Panc1 (cell line): ENCODE results near the gene TUBA4A. TPM values are rescaled to one million over a fixed set of nuclear protein-coding genes. Genes with fewer than 3 reads are reported as not detected.

Experiments used
- ATAC-seq: fragments of 200-7000 bp; cut with Tn5 transposase; 2 replicates; pipeline ENCODE4 v1.9.1; 2020; ENCODE audit warnings: mild to moderate bottlenecking, moderate library complexity
- BruUV-seq: library from RNA; stranded (reverse); fragments of 400-500 nt; replicated peaks from 2 replicates; lab custom pipeline; 2021; lab: Mats Ljungman, UMichigan
- CTCF ChIA-PET: fragments of 300-600 bp; sonication (Branson Sonifier 250); formaldehyde crosslinking; loops from one replicate; lab custom pipeline; 2022; ENCODE audit warnings: antibody characterized with exemption; lab: Charles Lee
- POLR2A ChIA-PET: fragments of 300-600 bp; sonication (Branson Sonifier 250); formaldehyde crosslinking; loops from one replicate; lab custom pipeline; 2022; ENCODE audit warnings: antibody characterized with exemption; lab: Charles Lee
- DNase-seq: peaks from one replicate; pipeline ENCODE4 v3.0.0-alpha.2; 2010; ENCODE audit warnings: low read depth, low spot score
- H3K27ac ChIP-seq: 2 replicates; pipeline ENCODE4 v1.5.1; 2011; ENCODE audit warnings: mild to moderate bottlenecking, low read length, inconsistent platforms
- H3K27me3 ChIP-seq: fragments of 200-500 bp; sonication (Bioruptor generic); 2 replicates; pipeline ENCODE4 v1.6.0; 2014; ENCODE audit warnings: low read length, inconsistent platforms; ENCODE audit not compliant: control insufficient read depth, insufficient read depth
- H3K36me3 ChIP-seq: fragments of 200-500 bp; sonication (Bioruptor generic); 2 replicates; pipeline ENCODE4 v1.5.1; 2014; ENCODE audit warnings: inconsistent platforms, mild to moderate bottlenecking, low read length, moderate library complexity; ENCODE audit not compliant: control insufficient read depth, insufficient read depth
- H3K4me1 ChIP-seq: 2 replicates; pipeline ENCODE4 v1.5.1; 2011; ENCODE audit warnings: inconsistent platforms, mild to moderate bottlenecking, low read length, moderate library complexity; ENCODE audit not compliant: control insufficient read depth, insufficient read depth
- H3K4me3 ChIP-seq, 2 experiments: 2 replicates each; pipeline ENCODE4 v1.5.1; 2011 to 2012; ENCODE audit warnings: low read depth in 2 of 2, low read length in 2 of 2, mild to moderate bottlenecking in 2 of 2, inconsistent platforms in 1 of 2, moderate library complexity in 1 of 2
- H3K9me3 ChIP-seq: fragments of 200-500 bp; sonication (Bioruptor generic); 2 replicates; pipeline ENCODE4 v1.5.1; 2014; ENCODE audit warnings: low read depth, mild to moderate bottlenecking, inconsistent platforms, low read length, moderate library complexity; ENCODE audit not compliant: control insufficient read depth, insufficient read depth
- CTCF ChIP-seq: fragments of 450-650 bp; IDR thresholded peaks from 2 replicates; pipeline ENCODE4 v1.5.1; 2017; ENCODE audit warnings: mild to moderate bottlenecking
- POLR2AphosphoS5 ChIP-seq: IDR thresholded peaks from 2 replicates; pipeline ENCODE4 v1.6.1; 2012; ENCODE audit warnings: mild to moderate bottlenecking, low read depth, low read length, moderate library complexity
- REST ChIP-seq, 2 experiments: IDR thresholded peaks; 2 replicates each; pipeline ENCODE4 v1.6.1; 2011 to 2012; ENCODE audit warnings: low read depth in 2 of 2, control low read depth in 1 of 2, low read length in 1 of 2, mild to moderate bottlenecking in 1 of 2, moderate library complexity in 1 of 2; ENCODE audit not compliant: insufficient read depth in 1 of 2
- SIN3A ChIP-seq: IDR thresholded peaks from 2 replicates; pipeline ENCODE4 v1.6.1; 2012; ENCODE audit warnings: low read depth, mild to moderate bottlenecking, low read length, moderate library complexity, borderline replicate concordance; ENCODE audit not compliant: insufficient read depth
- in situ Hi-C: cut with HindIII; loops from 2 replicates; pipeline ENCODE4 v1.10.0; 2016; ENCODE audit warnings: low sequenced_read_pairs, low pct_unique_long_range_greater_than_20kb
- intact Hi-C: fragments of 100-400 bp; cut with micrococcal nuclease; formaldehyde crosslinking; loops from one replicate; pipeline ENCODE4 v1.10.0; 2022; ENCODE audit not compliant: unreplicated experiment
- total RNA-seq: library from RNA; stranded (reverse); gene quantifications from one replicate; pipeline ENCODE4 v1.2.1, GENCODE V29; 2021; ENCODE audit not compliant: unreplicated experiment

The TUBA4A gene
- total RNA-seq, 1 experiment from 2014 or later, result 12.9 TPM

GRCh38 chr2:219210886-219211362, 42.8 kb downstream of the TUBA4A start:
- in situ Hi-C loops (no loop called here), intact Hi-C loops (loop anchor here (10.0 kb wide), 1 partner anchor 46 kb away; the partner anchor contains the start of gene NHEJ1)
- ChIA-PET POLR2A (no interaction called here), CTCF (interaction anchor here (0.6 kb wide), 1 partner anchor 154 kb away, joined by 5 read pairs; no protein-coding TSS in a partner anchor)
- Histone ChIP-seq H3K27me3 (no peaks in the 10 kb centered on the region), H3K4me1 (peaks cover 13% of the 10 kb centered on the region), H3K36me3 (0 out of 2 replicates have a peak, but pooled peaks cover 4% of the 10 kb centered on the region), H3K27ac (no peak overlapping the region), H3K9me3 (no peaks in the 10 kb centered on the region), H3K4me3 (no peak overlapping the region)
- ATAC-seq (no peak), DNase-seq (no peak)
- no peak for TF ChIP-seq REST (IDR thresholded peaks at IDR 0.05; ENCODE audit: insufficient read depth in 1 of 2, low read depth in 2 of 2, low read length in 1 of 2)
- TF ChIP-seq CTCF, result no peak
- TF ChIP-seq POLR2AphosphoS5, result 0 out of 2 replicates have a peak, but pooled peaks have one; percentile 26
- BruUV-seq, result no TSS peak

- intact Hi-C loops, result loop anchor here (10.0 kb wide), 1 partner anchor 46 kb away; the partner anchor contains the start of gene NHEJ1
- TF ChIP-seq CTCF, result no peak
- TF ChIP-seq SIN3A, result no peak
- TF ChIP-seq POLR2AphosphoS5, result no peak
- TF ChIP-seq REST (IDR thresholded peaks at IDR 0.05; ENCODE audit: insufficient read depth in 1 of 2, low read depth in 2 of 2, low read length in 1 of 2), result no peak
- in situ Hi-C loops, result no loop called here
- CTCF ChIA-PET, result no interaction called here
- Histone ChIP-seq H3K4me1 (peaks cover 16% of the 10 kb centered on the region), H3K27ac (no peak overlapping the region), H3K36me3 (0 out of 2 replicates have a peak, but pooled peaks cover 4% of the 10 kb centered on the region), H3K27me3 (no peaks in the 10 kb centered on the region), H3K9me3 (no peaks in the 10 kb centered on the region), H3K4me3 (no peak overlapping the region)
- DNase-seq (no peak), ATAC-seq (no peak)
- POLR2A ChIA-PET, result no interaction called here
- BruUV-seq, result no TSS peak
Observed at GRCh38 chr2:219210196-219210885, 43.4 kb downstream of the TUBA4A start.
